PC-3 (cell line): Measurements from ENCODE around the gene TMED7. TPM values are rescaled to one million over a fixed set of nuclear protein-coding genes. Genes with fewer than 3 reads are reported as not detected.

Experiments
- ATAC-seq: fragments of 200-7000 bp; cut with Tn5 transposase; 2 replicates; pipeline ENCODE4 v1.9.1; 2020; ENCODE audit warnings: mild to moderate bottlenecking, moderate library complexity
- BruUV-seq: library from RNA; stranded (reverse); fragments of 400-500 nt; replicated peaks from 2 replicates; lab custom pipeline; 2021; lab: Mats Ljungman, UMichigan
- CTCF ChIA-PET: fragments of 300-600 bp; sonication (Branson Sonifier 250); formaldehyde crosslinking; loops from one replicate; lab custom pipeline; 2022; ENCODE audit warnings: antibody characterized with exemption; lab: Charles Lee
- POLR2A ChIA-PET: fragments of 300-600 bp; sonication (Branson Sonifier 250); formaldehyde crosslinking; loops from one replicate; lab custom pipeline; 2022; ENCODE audit warnings: antibody characterized with exemption; ENCODE audit not compliant: unreplicated experiment; lab: Charles Lee
- DNase-seq: peaks from one replicate; pipeline ENCODE4 v3.0.0-alpha.2; 2015
- H2AFZ ChIP-seq: fragments of 300-600 bp; sonication (generic); 2 replicates; pipeline ENCODE4 v1.6.0; 2016; ENCODE audit warnings: antibody characterized with exemption, low read length
- H3F3A ChIP-seq: fragments of 300-600 bp; sonication (generic); one replicate; pipeline ENCODE4 v1.6.0; 2017; ENCODE audit warnings: antibody characterized with exemption, low read length, control low read depth, mild to moderate bottlenecking; ENCODE audit not compliant: unreplicated experiment
- H3K27ac ChIP-seq: fragments of 300-600 bp; sonication (generic); 2 replicates; pipeline ENCODE4 v1.5.1; 2016; ENCODE audit warnings: mild to moderate bottlenecking, low read length
- H3K27me3 ChIP-seq: fragments of 300-600 bp; sonication (generic); 2 replicates; pipeline ENCODE4 v1.6.1; 2016; ENCODE audit warnings: low read length, mixed read lengths
- H3K36me3 ChIP-seq: fragments of 300-600 bp; sonication (generic); 2 replicates; pipeline ENCODE4 v1.6.1; 2016; ENCODE audit warnings: low read depth, mixed run types, low read length, mixed read lengths
- H3K4me1 ChIP-seq: fragments of 300-600 bp; sonication (generic); 2 replicates; pipeline ENCODE4 v1.5.1; 2016; ENCODE audit warnings: low read length; ENCODE audit not compliant: insufficient read depth
- H3K4me2 ChIP-seq: fragments of 300-600 bp; sonication (generic); 2 replicates; pipeline ENCODE4 v1.6.0; 2016; ENCODE audit warnings: low read length
- H3K4me3 ChIP-seq: fragments of 300-600 bp; sonication (generic); 2 replicates; pipeline ENCODE4 v1.5.1; 2016; ENCODE audit warnings: mild to moderate bottlenecking, low read length, mixed read lengths
- H3K79me2 ChIP-seq: fragments of 300-600 bp; sonication (generic); 2 replicates; pipeline ENCODE4 v1.6.1; 2017; ENCODE audit warnings: low read length, mixed read lengths
- H3K9ac ChIP-seq: fragments of 300-600 bp; sonication (generic); 2 replicates; pipeline ENCODE4 v1.6.0; 2016; ENCODE audit warnings: mild to moderate bottlenecking, low read length
- H3K9me2 ChIP-seq: fragments of 300-600 bp; sonication (generic); replicated peaks from 2 replicates; pipeline ENCODE4 v1.6.1; 2016; ENCODE audit warnings: mixed run types, low read length, mixed read lengths
- H3K9me3 ChIP-seq: fragments of 300-600 bp; sonication (generic); 2 replicates; pipeline ENCODE4 v1.6.1; 2016; ENCODE audit warnings: low read length, mixed read lengths
- H4K20me1 ChIP-seq: fragments of 300-600 bp; sonication (generic); 2 replicates; pipeline ENCODE4 v1.6.1; 2016; ENCODE audit warnings: low read length, mixed read lengths
- CTCF ChIP-seq: fragments of 300-600 bp; sonication (generic); conservative IDR thresholded peaks from 2 replicates; pipeline ENCODE4 v1.5.1; 2017; ENCODE audit warnings: antibody characterized with exemption, low read depth, mild to moderate bottlenecking, low read length
- EZH2 ChIP-seq: fragments of 300-600 bp; sonication (generic); IDR thresholded peaks from one replicate; pipeline ENCODE4 v1.6.1; 2017; ENCODE audit warnings: antibody characterized with exemption, mild to moderate bottlenecking, low read length; ENCODE audit not compliant: unreplicated experiment
- EZH2phosphoT487 ChIP-seq: fragments of 300-600 bp; sonication (generic); IDR thresholded peaks from 2 replicates; pipeline ENCODE4 v1.6.1; 2018; ENCODE audit warnings: mild to moderate bottlenecking, antibody characterized with exemption, low read length, borderline replicate concordance
- intact Hi-C: fragments of 100-400 bp; cut with micrococcal nuclease; formaldehyde crosslinking; loops from 2 replicates; pipeline ENCODE4 v1.9.0; 2023
- total RNA-seq: library from RNA; depleted of rRNA; stranded (reverse); fragments of >200 nt; gene quantifications from 2 replicates; pipeline ENCODE4 v1.2.3, GENCODE V29; 2014

TMED7 gene
- total RNA-seq, 1 experiment from 2014 or later = 234 TPM

GRCh38 chr5:115607935-115608334 lies 17.9 kb downstream of the TMED7 start:
- Histone ChIP-seq H3F3A (no peaks in the 10 kb centered on the region), H3K4me2 (no peak overlapping the region), H3K4me1 (peaks cover under 1% of the 10 kb centered on the region), H3K4me3 (no peak overlapping the region), H3K9me3 (no peaks in the 10 kb centered on the region), H3K27me3 (no peaks in the 10 kb centered on the region), H3K27ac (no peak overlapping the region), H3K9ac (no peak overlapping the region), H3K9me2 (no peaks in the 10 kb centered on the region), H3K79me2 (no peaks in the 10 kb centered on the region), H4K20me1 (no peaks in the 10 kb centered on the region), H2AFZ (no peak overlapping the region), H3K36me3 (peaks cover 4% of the 10 kb centered on the region)
- BruUV-seq = no TSS peak
- ATAC-seq (no peak), DNase-seq (no peak)
- ChIA-PET CTCF (no interaction called here), POLR2A (no interaction called here)
- intact Hi-C loops = no loop called here
- TF ChIP-seq EZH2phosphoT487 (no peak), CTCF (no peak)

GRCh38 chr5:115605436-115605835 lies 20.4 kb downstream of the TMED7 start:
- Histone ChIP-seq H3K9ac (no peak overlapping the region), H3K4me1 (peaks cover 15% of the 10 kb centered on the region), H3K4me3 (no peak overlapping the region), H3K79me2 (no peaks in the 10 kb centered on the region), H3F3A (no peaks in the 10 kb centered on the region), H3K9me2 (no peaks in the 10 kb centered on the region), H3K9me3 (no peaks in the 10 kb centered on the region), H2AFZ (no peak overlapping the region), H3K27me3 (no peaks in the 10 kb centered on the region), H3K4me2 (no peak overlapping the region), H3K36me3 (peaks cover 4% of the 10 kb centered on the region; the same call in 1 of the 2 replicates), H4K20me1 (no peaks in the 10 kb centered on the region), H3K27ac (no peak overlapping the region)
- BruUV-seq = no TSS peak
- CTCF ChIA-PET = no interaction called here
- DNase-seq (no peak), ATAC-seq (no peak)
- POLR2A ChIA-PET = no interaction called here
- intact Hi-C loops = no loop called here
- TF ChIP-seq EZH2phosphoT487 (no peak), EZH2 (no peak), CTCF (no peak)

GRCh38 chr5:115602591-115603125 lies 23.2 kb downstream of the TMED7 start:
- Histone ChIP-seq H3K9me2 (no peaks in the 10 kb centered on the region), H3K27me3 (no peaks in the 10 kb centered on the region), H3K27ac (no peak overlapping the region), H3K9me3 (no peaks in the 10 kb centered on the region), H3F3A (no peaks in the 10 kb centered on the region), H3K4me2 (peak overlapping the region; percentile 95), H4K20me1 (no peaks in the 10 kb centered on the region), H3K9ac (peak overlapping the region; percentile 80; the same call in 1 of the 2 replicates), H3K4me3 (peak overlapping the region; percentile 82), H3K36me3 (peaks cover 4% of the 10 kb centered on the region; the same call in 1 of the 2 replicates), H3K79me2 (no peaks in the 10 kb centered on the region; the same call in 1 of the 2 replicates), H3K4me1 (peaks cover 17% of the 10 kb centered on the region), H2AFZ (peak overlapping the region; percentile 79)
- no TSS peak for BruUV-seq
- ChIA-PET POLR2A (no interaction called here), CTCF (no interaction called here)
- DNase-seq = peak; percentile 12
- TF ChIP-seq EZH2phosphoT487 (no peak), CTCF (no peak), EZH2 (no peak)
- peak; percentile 12; the same call in 1 of the 2 replicates for ATAC-seq
- intact Hi-C loops = no loop called here
